Fibroblast of lung (primary cell): Measurements from ENCODE around the gene DNAH3. TPM values are rescaled to one million over a fixed set of nuclear protein-coding genes. Genes with fewer than 3 reads are reported as not detected.

ENCODE experiments used
- DNase-seq, 2 donors: peaks; one replicate each; pipeline versions ENCODE4 v3.0.0 to v3.0.0-alpha.2; 2010; ENCODE audit warnings: low read depth in 2 of 2
- H2AFZ ChIP-seq: 2 replicates; pipeline ENCODE4 v1.5.1; 2012; ENCODE audit warnings: low read length, control low read depth, inconsistent platforms
- H3K27ac ChIP-seq: 2 replicates; pipeline ENCODE4 v1.5.1; 2011; ENCODE audit warnings: low read length, control low read depth; ENCODE audit not compliant: insufficient read depth
- H3K27me3 ChIP-seq: 2 replicates; pipeline ENCODE4 v1.5.1; 2011; ENCODE audit warnings: mild to moderate bottlenecking, low read length; ENCODE audit not compliant: control insufficient read depth, insufficient read depth
- H3K36me3 ChIP-seq: 2 replicates; pipeline ENCODE4 v1.5.1; 2011; ENCODE audit warnings: low read length; ENCODE audit not compliant: control insufficient read depth, insufficient read depth
- H3K4me1 ChIP-seq: 2 replicates; pipeline ENCODE4 v1.5.1; 2011; ENCODE audit warnings: low read length; ENCODE audit not compliant: control insufficient read depth, insufficient read depth; ENCODE audit errors: extremely low read depth
- H3K4me2 ChIP-seq: 2 replicates; pipeline ENCODE4 v1.5.1; 2011; ENCODE audit warnings: low read length, control low read depth; ENCODE audit not compliant: insufficient read depth; ENCODE audit errors: extremely low read depth
- H3K4me3 ChIP-seq, 4 experiments: fragments of 200-600 bp in 1 of 4; sonication (generic) in 1 of 4; replicated peaks in 1 of 4; 2 replicates each; pipeline ENCODE4 v1.5.1; 2011 to 2016; ENCODE audit warnings: low read length in 4 of 4, low read depth in 3 of 4, mild to moderate bottlenecking in 3 of 4, control low read depth in 2 of 4, inconsistent platforms in 1 of 4, mixed read lengths in 1 of 4; ENCODE audit not compliant: insufficient read depth in 1 of 4; ENCODE audit errors: control extremely low read depth in 1 of 4
- H3K79me2 ChIP-seq: 2 replicates; pipeline ENCODE4 v1.5.1; 2012; ENCODE audit warnings: mild to moderate bottlenecking, low read length, inconsistent platforms; ENCODE audit not compliant: control insufficient read depth, insufficient read depth
- H3K9ac ChIP-seq: 2 replicates; pipeline ENCODE4 v1.5.1; 2011; ENCODE audit warnings: mild to moderate bottlenecking, low read length, control low read depth; ENCODE audit not compliant: insufficient read depth
- H3K9me3 ChIP-seq: 2 replicates; pipeline ENCODE4 v1.5.1; 2012; ENCODE audit warnings: low read depth, low read length; ENCODE audit not compliant: control insufficient read depth, insufficient read depth
- H4K20me1 ChIP-seq: 2 replicates; pipeline ENCODE4 v1.5.1; 2011; ENCODE audit warnings: low read length; ENCODE audit not compliant: control insufficient read depth, insufficient read depth; ENCODE audit errors: extremely low read depth
- EZH2 ChIP-seq: IDR thresholded peaks from 2 replicates; pipeline ENCODE4 v1.5.1; 2012; ENCODE audit warnings: low read length, control low read depth, mild to moderate bottlenecking; ENCODE audit errors: missing control alignments
- polyA plus RNA-seq, 2 donors: library from polyadenylated mRNA; depleted of rRNA in 1 of 2; stranded (reverse) in 1 of 2; unstranded in 1 of 2; fragments of >200 nt; gene quantifications; 2 replicates each; pipeline ENCODE4 v1.2.1, GENCODE V29; 2011 to 2012; ENCODE audit warnings: missing spikeins in 1 of 2
- total RNA-seq: library from RNA; depleted of rRNA; stranded (reverse); fragments of >200 nt; gene quantifications from 2 replicates; pipeline ENCODE4 v1.2.1, GENCODE V29; 2014
- TF ChIP-seq, protein P1 (sequence below), 2 donors: IDR thresholded peaks in 1 of 2; conservative IDR thresholded peaks in 1 of 2; 1 replicate in 1 of 2; 2 replicates in 1 of 2; pipeline ENCODE4 v1.5.1; 2011 to 2012; ENCODE audit warnings: low read length in 2 of 2, control low read depth in 1 of 2, inconsistent platforms in 1 of 2, low read depth in 1 of 2, mild to moderate bottlenecking in 1 of 2

DNAH3 gene
- total and polyA plus RNA-seq, 2 donors (not counting 1 experiment from before 2014, with no cell fraction given) = not detected

GRCh38 chr16:21103941-21104860 lies 46.4 kb downstream of the DNAH3 start:
- Histone ChIP-seq H3K27me3 (no peaks in the 10 kb centered on the region), H3K79me2 (no peaks in the 10 kb centered on the region), H2AFZ (no peak overlapping the region), H3K4me1 (no peaks in the 10 kb centered on the region), H3K4me2 (no peak overlapping the region), H3K36me3 (no peaks in the 10 kb centered on the region), H4K20me1 (no peaks in the 10 kb centered on the region), H3K9ac (no peak overlapping the region), H3K9me3 (no peaks in the 10 kb centered on the region), H3K27ac (no peak overlapping the region), H3K4me3 (no peak overlapping the region)
- TF ChIP-seq, protein P1, sequence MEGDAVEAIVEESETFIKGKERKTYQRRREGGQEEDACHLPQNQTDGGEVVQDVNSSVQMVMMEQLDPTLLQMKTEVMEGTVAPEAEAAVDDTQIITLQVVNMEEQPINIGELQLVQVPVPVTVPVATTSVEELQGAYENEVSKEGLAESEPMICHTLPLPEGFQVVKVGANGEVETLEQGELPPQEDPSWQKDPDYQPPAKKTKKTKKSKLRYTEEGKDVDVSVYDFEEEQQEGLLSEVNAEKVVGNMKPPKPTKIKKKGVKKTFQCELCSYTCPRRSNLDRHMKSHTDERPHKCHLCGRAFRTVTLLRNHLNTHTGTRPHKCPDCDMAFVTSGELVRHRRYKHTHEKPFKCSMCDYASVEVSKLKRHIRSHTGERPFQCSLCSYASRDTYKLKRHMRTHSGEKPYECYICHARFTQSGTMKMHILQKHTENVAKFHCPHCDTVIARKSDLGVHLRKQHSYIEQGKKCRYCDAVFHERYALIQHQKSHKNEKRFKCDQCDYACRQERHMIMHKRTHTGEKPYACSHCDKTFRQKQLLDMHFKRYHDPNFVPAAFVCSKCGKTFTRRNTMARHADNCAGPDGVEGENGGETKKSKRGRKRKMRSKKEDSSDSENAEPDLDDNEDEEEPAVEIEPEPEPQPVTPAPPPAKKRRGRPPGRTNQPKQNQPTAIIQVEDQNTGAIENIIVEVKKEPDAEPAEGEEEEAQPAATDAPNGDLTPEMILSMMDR (conservative IDR thresholded peaks at IDR 0.05 in 1 of 2, IDR thresholded peaks at IDR 0.05 in 1 of 2; ENCODE audit: low read depth in 1 of 2, low read length in 2 of 2) = no peak
- TF ChIP-seq EZH2 = no peak
- DNase-seq = peak in 1 of 2 donors; percentile 90

- no peak overlapping the region for H3K4me3 ChIP-seq
- H3K4me1 ChIP-seq = peaks cover 1% of the 10 kb centered on the region
- H2AFZ ChIP-seq = no peak overlapping the region
- no peaks in the 10 kb centered on the region for H3K27me3 ChIP-seq
- TF ChIP-seq EZH2 = no peak
- TF ChIP-seq, protein P1 (conservative IDR thresholded peaks at IDR 0.05 in 1 of 2, IDR thresholded peaks at IDR 0.05 in 1 of 2; ENCODE audit: low read depth in 1 of 2, low read length in 2 of 2) = peak; percentile 39 to 60
- H3K9me3 ChIP-seq = no peaks in the 10 kb centered on the region
- H3K4me2 ChIP-seq = no peak overlapping the region
- H4K20me1 ChIP-seq = no peaks in the 10 kb centered on the region
- no peaks in the 10 kb centered on the region for H3K36me3 ChIP-seq
- DNase-seq = peak; percentile 27 to 36
- no peak overlapping the region for H3K27ac ChIP-seq
- no peak overlapping the region for H3K9ac ChIP-seq
- H3K79me2 ChIP-seq = no peaks in the 10 kb centered on the region
Measured at GRCh38 chr16:21101631-21102420, 48.8 kb downstream of the DNAH3 start.

DNA sequence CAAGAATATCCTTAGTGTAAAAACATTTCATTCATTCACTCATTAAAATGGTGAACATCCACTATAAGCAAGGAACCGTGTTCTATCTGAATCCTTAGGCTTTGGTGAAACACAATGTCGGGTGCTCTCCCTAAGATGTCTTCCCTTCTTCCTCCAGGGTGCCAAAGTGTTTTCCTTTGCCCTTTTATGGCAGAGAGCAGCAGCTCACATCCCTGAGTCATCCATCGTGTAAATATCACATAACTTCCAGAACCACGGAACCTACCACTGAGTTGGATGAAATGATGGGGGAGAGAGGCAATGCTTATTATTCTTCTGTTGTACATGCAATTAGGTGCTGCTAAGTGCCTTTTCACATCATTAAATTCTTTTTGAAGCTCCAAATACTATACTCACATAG lies 50.2 kb downstream of the DNAH3 start:
- Histone ChIP-seq H3K9ac (no peak overlapping the region), H2AFZ (peak overlapping the region; percentile 76), H3K79me2 (no peaks in the 10 kb centered on the region), H3K27me3 (no peaks in the 10 kb centered on the region), H3K9me3 (no peaks in the 10 kb centered on the region), H4K20me1 (no peaks in the 10 kb centered on the region), H3K27ac (no peak overlapping the region), H3K4me2 (no peak overlapping the region), H3K4me1 (peaks cover 3% of the 10 kb centered on the region), H3K4me3 (no peak overlapping the region), H3K36me3 (no peaks in the 10 kb centered on the region)
- TF ChIP-seq, protein P1 (conservative IDR thresholded peaks at IDR 0.05 in 1 of 2, IDR thresholded peaks at IDR 0.05 in 1 of 2; ENCODE audit: low read depth in 1 of 2, low read length in 2 of 2) = no peak
- TF ChIP-seq EZH2 = no peak
- DNase-seq = peak; percentile 81 to 90
